GM12878 (cell line): Measurements from ENCODE around the gene MRPL37. TPM values are rescaled to one million over a fixed set of nuclear protein-coding genes. Genes with fewer than 3 reads are reported as not detected.

ENCODE experiments used
- ATAC-seq: fragments of 200-7000 bp; cut with Tn5 transposase; 3 replicates; pipeline ENCODE4 v1.9.1; 2020; ENCODE audit warnings: mild to moderate bottlenecking, moderate library complexity
- BruUV-seq: library from RNA; stranded (reverse); fragments of 400-500 nt; replicated peaks from 2 replicates; lab custom pipeline; 2021; lab: Mats Ljungman, UMichigan
- CTCF ChIA-PET: fragments of 300-600 bp; sonication (Branson Sonifier 250); formaldehyde crosslinking; extraction: SDS; loops from one replicate; lab custom pipeline; 2021; ENCODE audit warnings: inconsistent platforms; lab: Yijun Ruan, JAX
- POLR2A ChIA-PET: fragments of 350-600 bp; formaldehyde crosslinking; extraction: SDS; loops from one replicate; lab custom pipeline; 2021; ENCODE audit warnings: inconsistent platforms; lab: Charles Lee
- RAD21 ChIA-PET: fragments of 300-600 bp; sonication (Branson Sonifier 250); formaldehyde crosslinking; loops from one replicate; lab custom pipeline; 2023; ENCODE audit warnings: antibody characterized with exemption; ENCODE audit not compliant: unreplicated experiment; lab: Charles Lee
- SMC1A ChIA-PET: fragments of 300-600 bp; sonication (Branson Sonifier 250); formaldehyde crosslinking; loops from one replicate; lab custom pipeline; 2023; ENCODE audit not compliant: unreplicated experiment, uncharacterized antibody; lab: Charles Lee
- DNase-seq: peaks from one replicate; pipeline ENCODE4 v3.0.0-alpha.2; 2011; ENCODE audit warnings: low read depth, low spot score
- FAIRE-seq: peaks from 3 replicates; lab custom pipeline; 2011; peaks lifted over from hg19 to GRCh38; lab: Jason Lieb, UNC
- H2AFZ ChIP-seq: 2 replicates; pipeline ENCODE4 v1.6.0; 2011; ENCODE audit warnings: low read depth, low read length, control low read depth; ENCODE audit not compliant: control insufficient read depth
- H3K27ac ChIP-seq: 2 replicates; pipeline ENCODE4 v1.5.1; 2011; ENCODE audit warnings: control low read depth; ENCODE audit not compliant: control insufficient read depth, insufficient read depth
- H3K27me3 ChIP-seq, 2 experiments: replicated peaks in 1 of 2; 2 replicates each; pipeline versions ENCODE4 v1.6.0 to v1.6.1; 2011; ENCODE audit warnings: low read length in 1 of 2; ENCODE audit not compliant: control insufficient read depth in 2 of 2, insufficient read depth in 2 of 2
- H3K36me3 ChIP-seq, 2 experiments: 2 replicates each; pipeline ENCODE4 v1.5.1; 2011; ENCODE audit warnings: low read length in 1 of 2; ENCODE audit not compliant: control insufficient read depth in 2 of 2, insufficient read depth in 2 of 2
- H3K4me1 ChIP-seq: 2 replicates; pipeline ENCODE4 v1.6.1; 2011; ENCODE audit warnings: mild to moderate bottlenecking, low read length, moderate library complexity, mixed read lengths; ENCODE audit not compliant: control insufficient read depth, insufficient read depth
- H3K4me2 ChIP-seq: 2 replicates; pipeline ENCODE4 v1.6.0; 2011; ENCODE audit warnings: control low read depth; ENCODE audit not compliant: control insufficient read depth, insufficient read depth
- H3K4me3 ChIP-seq: fragments of 200-600 bp; sonication (generic); 2 replicates; pipeline ENCODE4 v1.5.1; 2016
- H3K79me2 ChIP-seq: 2 replicates; pipeline ENCODE4 v1.6.0; 2011; ENCODE audit warnings: low read length; ENCODE audit not compliant: control insufficient read depth, insufficient read depth
- H3K9ac ChIP-seq: 2 replicates; pipeline ENCODE4 v1.8.0; 2011; ENCODE audit warnings: low read length, control low read depth, mixed read lengths; ENCODE audit not compliant: control insufficient read depth, insufficient read depth
- H3K9me3 ChIP-seq: replicated peaks from 3 replicates; pipeline ENCODE4 v1.5.1; 2011; ENCODE audit warnings: mild to moderate bottlenecking, low read length; ENCODE audit not compliant: control insufficient read depth, insufficient read depth
- H4K20me1 ChIP-seq: 2 replicates; pipeline ENCODE4 v1.6.0; 2011; ENCODE audit not compliant: control insufficient read depth, insufficient read depth
- ASH2L ChIP-seq: fragments of 300-600, 200-600 bp; sonication (generic); IDR thresholded peaks from 2 replicates; pipeline ENCODE4 v1.6.1; 2017; ENCODE audit warnings: low read depth, mild to moderate bottlenecking, borderline replicate concordance
- CEBPB ChIP-seq, 2 experiments: fragments of 150-350 bp in 1 of 2; IDR thresholded peaks; 2 replicates each; pipeline ENCODE4 v1.6.1; 2012 to 2014; ENCODE audit warnings: low read depth in 2 of 2, low read length in 2 of 2, borderline replicate concordance in 1 of 2, inconsistent platforms in 1 of 2
- NFIC ChIP-seq: IDR thresholded peaks from 2 replicates; pipeline ENCODE4 v1.6.1; 2012; ENCODE audit warnings: low read depth, mild to moderate bottlenecking, inconsistent platforms, low read length, moderate library complexity
- NR2C2 ChIP-seq: IDR thresholded peaks from 2 replicates; pipeline ENCODE4 v1.6.1; 2011; ENCODE audit warnings: borderline replicate concordance, low read depth; ENCODE audit not compliant: control insufficient read depth, insufficient read length
- POLR2A ChIP-seq: IDR thresholded peaks from 2 replicates; pipeline ENCODE4 v1.6.1; 2011; ENCODE audit warnings: low read depth, mild to moderate bottlenecking, low read length
- WGBS: methylation state at CpG from one replicate; pipeline ENCODE4 v1.1.6; 2016; ENCODE audit warnings: low lambda C conversion rate; ENCODE audit not compliant: insufficient replicate concordance, insufficient coverage; ENCODE audit errors: missing lambda C conversion rate; 5-methylcytosine and 5-hydroxymethylcytosine counted together
- in situ Hi-C: fragments of 300-500 bp; cut with MboI; formaldehyde crosslinking; loops from 9 replicates; pipeline ENCODE4 v1.14.3; 2018; ENCODE audit warnings: mixed read lengths
- intact Hi-C: fragments of 100-400 bp; cut with micrococcal nuclease; formaldehyde crosslinking; loops from one replicate; pipeline ENCODE4 v1.14.2; 2022; ENCODE audit not compliant: unreplicated experiment
- polyA plus RNA-seq, 11 experiments: library from polyadenylated mRNA; depleted of rRNA in 4 of 11; unstranded in 6 of 11; stranded (reverse) in 5 of 11; fragments of >200 nt; fragmentation: Nextera tagmentation in 4 of 11; fragmentation: Illumina TruSeq in 1 of 11; extraction: Ambion mirVana in 4 of 11; extraction: Trizol in 1 of 11; gene quantifications; 1 replicate in 1 of 11; 2 replicates in 10 of 11; pipeline versions ENCODE4 v1.2.1 to v1.2.3, GENCODE V29; 2011 to 2016; ENCODE audit warnings: inconsistent platforms in 2 of 11, missing spikeins in 2 of 11, low read depth in 1 of 11
- total RNA-seq, 4 experiments: library from RNA; depleted of rRNA in 3 of 4; stranded (reverse); fragments of >200 nt in 3 of 4; fragmentation: Illumina TruSeq in 1 of 4; extraction: Trizol in 1 of 4; gene quantifications; 2 replicates each; pipeline versions ENCODE4 v1.2.1 to v1.2.3, GENCODE V29; 2013 to 2021
- TF ChIP-seq, protein P1 (sequence below): IDR thresholded peaks from 2 replicates; pipeline ENCODE4 v1.6.1; 2012; ENCODE audit warnings: improper control_type of control experiment, low read depth, low read length; ENCODE audit not compliant: insufficient replicate concordance

The MRPL37 gene
- total and polyA plus RNA-seq, 10 of the 15 experiments (the other 5 are each of a cell fraction or from before 2014, with no cell fraction given) = 41.4 to 217 (median 159) TPM

GRCh38 chr1:54223441-54224202 is 23.7 kb downstream of the MRPL37 start:
- DNase-seq = no peak
- Histone ChIP-seq H3K4me3 (no peak overlapping the region), H3K36me3 (peaks cover 2 to 4% of the 10 kb centered on the region in 2 experiments), H3K27ac (no peak overlapping the region), H3K9me3 (no peaks in the 10 kb centered on the region), H3K9ac (no peak overlapping the region), H2AFZ (no peak overlapping the region), H3K27me3 (no peaks in the 10 kb centered on the region), H3K4me2 (no peak overlapping the region)
- ATAC-seq = no peak
- no TSS peak for BruUV-seq
- WGBS = 95% methylated on average over 15 of the region's 16 CpGs
- ChIA-PET SMC1A (no interaction called here), CTCF (no interaction called here), POLR2A (no interaction called here)
- intact Hi-C loops = no loop called here
- TF ChIP-seq POLR2A (peak; percentile 41; the same call in 1 of the 2 replicates), CEBPB (IDR thresholded peaks at IDR 0.05; ENCODE audit: borderline replicate concordance in 1 of 2, low read depth in 2 of 2, low read length in 2 of 2) (no peak)
- TF ChIP-seq, all 136 proteins: peak for 1
- no peak for FAIRE-seq
- no peaks in the 10 kb centered on the region for H3K4me1 ChIP-seq
- H4K20me1 ChIP-seq = no peaks in the 10 kb centered on the region
- RAD21 ChIA-PET = no interaction called here
- in situ Hi-C loops = no loop called here
- H3K79me2 ChIP-seq = no peaks in the 10 kb centered on the region

DNA sequence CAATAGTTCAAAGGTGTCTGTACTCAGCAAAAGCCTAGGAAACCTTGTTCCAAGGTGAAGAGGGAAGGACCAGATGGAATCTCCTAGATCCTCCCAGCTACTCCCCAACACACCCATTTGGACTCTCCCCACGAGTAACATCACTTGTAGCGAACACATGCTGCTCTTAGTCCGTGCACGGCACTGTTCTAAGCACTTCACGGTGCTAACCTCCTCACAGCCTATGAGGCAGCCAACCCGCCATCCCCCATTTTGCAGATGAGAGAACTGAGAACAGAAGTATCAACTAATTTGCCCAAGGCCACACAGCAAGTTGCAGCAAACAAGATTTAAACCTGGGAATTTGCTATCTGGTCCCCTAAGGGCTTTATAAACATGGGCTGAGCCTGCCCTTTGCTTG is 24.3 kb downstream of the MRPL37 start:
- ChIA-PET RAD21 (no interaction called here), SMC1A (no interaction called here), CTCF (no interaction called here), POLR2A (no interaction called here)
- Histone ChIP-seq H4K20me1 (no peaks in the 10 kb centered on the region), H3K9me3 (no peaks in the 10 kb centered on the region), H3K27ac (no peak overlapping the region), H3K4me2 (no peak overlapping the region), H3K4me1 (no peaks in the 10 kb centered on the region), H3K9ac (no peak overlapping the region), H2AFZ (no peak overlapping the region), H3K79me2 (no peaks in the 10 kb centered on the region), H3K36me3 (peaks cover 2 to 3% of the 10 kb centered on the region in 2 experiments; a peak in 3 of 4 replicates), H3K4me3 (no peak overlapping the region), H3K27me3 (no peaks in the 10 kb centered on the region)
- DNase-seq (no peak), FAIRE-seq (no peak), ATAC-seq (no peak)
- WGBS = 97% methylated on average over 6 of the region's 6 CpGs
- intact Hi-C loops (no loop called here), in situ Hi-C loops (no loop called here)
- no TSS peak for BruUV-seq
- no peak for TF ChIP-seq ASH2L
- TF ChIP-seq, protein P1, sequence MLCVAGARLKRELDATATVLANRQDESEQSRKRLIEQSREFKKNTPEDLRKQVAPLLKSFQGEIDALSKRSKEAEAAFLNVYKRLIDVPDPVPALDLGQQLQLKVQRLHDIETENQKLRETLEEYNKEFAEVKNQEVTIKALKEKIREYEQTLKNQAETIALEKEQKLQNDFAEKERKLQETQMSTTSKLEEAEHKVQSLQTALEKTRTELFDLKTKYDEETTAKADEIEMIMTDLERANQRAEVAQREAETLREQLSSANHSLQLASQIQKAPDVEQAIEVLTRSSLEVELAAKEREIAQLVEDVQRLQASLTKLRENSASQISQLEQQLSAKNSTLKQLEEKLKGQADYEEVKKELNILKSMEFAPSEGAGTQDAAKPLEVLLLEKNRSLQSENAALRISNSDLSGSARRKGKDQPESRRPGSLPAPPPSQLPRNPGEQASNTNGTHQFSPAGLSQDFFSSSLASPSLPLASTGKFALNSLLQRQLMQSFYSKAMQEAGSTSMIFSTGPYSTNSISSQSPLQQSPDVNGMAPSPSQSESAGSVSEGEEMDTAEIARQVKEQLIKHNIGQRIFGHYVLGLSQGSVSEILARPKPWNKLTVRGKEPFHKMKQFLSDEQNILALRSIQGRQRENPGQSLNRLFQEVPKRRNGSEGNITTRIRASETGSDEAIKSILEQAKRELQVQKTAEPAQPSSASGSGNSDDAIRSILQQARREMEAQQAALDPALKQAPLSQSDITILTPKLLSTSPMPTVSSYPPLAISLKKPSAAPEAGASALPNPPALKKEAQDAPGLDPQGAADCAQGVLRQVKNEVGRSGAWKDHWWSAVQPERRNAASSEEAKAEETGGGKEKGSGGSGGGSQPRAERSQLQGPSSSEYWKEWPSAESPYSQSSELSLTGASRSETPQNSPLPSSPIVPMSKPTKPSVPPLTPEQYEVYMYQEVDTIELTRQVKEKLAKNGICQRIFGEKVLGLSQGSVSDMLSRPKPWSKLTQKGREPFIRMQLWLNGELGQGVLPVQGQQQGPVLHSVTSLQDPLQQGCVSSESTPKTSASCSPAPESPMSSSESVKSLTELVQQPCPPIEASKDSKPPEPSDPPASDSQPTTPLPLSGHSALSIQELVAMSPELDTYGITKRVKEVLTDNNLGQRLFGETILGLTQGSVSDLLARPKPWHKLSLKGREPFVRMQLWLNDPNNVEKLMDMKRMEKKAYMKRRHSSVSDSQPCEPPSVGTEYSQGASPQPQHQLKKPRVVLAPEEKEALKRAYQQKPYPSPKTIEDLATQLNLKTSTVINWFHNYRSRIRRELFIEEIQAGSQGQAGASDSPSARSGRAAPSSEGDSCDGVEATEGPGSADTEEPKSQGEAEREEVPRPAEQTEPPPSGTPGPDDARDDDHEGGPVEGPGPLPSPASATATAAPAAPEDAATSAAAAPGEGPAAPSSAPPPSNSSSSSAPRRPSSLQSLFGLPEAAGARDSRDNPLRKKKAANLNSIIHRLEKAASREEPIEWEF = no peak
- TF ChIP-seq NFIC = no peak
- TF ChIP-seq NR2C2 = no peak
